HCT116 (cell line): ENCODE data around the gene TARS2. TPM values are rescaled to one million over a fixed set of nuclear protein-coding genes. Genes with fewer than 3 reads are reported as not detected.
A peak's percentile ranks its signal among the peaks of the same experiment; 100 is the strongest.

Source experiments
- ATAC-seq: fragments of 200-7000 bp; cut with Tn5 transposase; 2 replicates; pipeline ENCODE4 v1.9.1; 2020; ENCODE audit warnings: mild to moderate bottlenecking, moderate library complexity
- BruUV-seq: library from RNA; stranded (reverse); fragments of 400-500 nt; replicated peaks from 2 replicates; lab custom pipeline; 2021; lab: Mats Ljungman, UMichigan
- CTCF ChIA-PET: fragments of 300-600 bp; sonication (Branson Sonifier 250); formaldehyde crosslinking; loops from one replicate; lab custom pipeline; 2021; ENCODE audit warnings: antibody characterized with exemption; lab: Charles Lee
- POLR2A ChIA-PET: fragments of 300-600, 350-600 bp; sonication (Branson Sonifier 250); formaldehyde crosslinking; loops from one replicate; lab custom pipeline; 2021; ENCODE audit warnings: antibody characterized with exemption; lab: Charles Lee
- RAD21 ChIA-PET, 2 experiments: fragments of 300-600 bp; sonication (Branson Sonifier 250); formaldehyde crosslinking; loops; one replicate each; lab custom pipeline; 2023; ENCODE audit warnings: low total read pairs in 2 of 2; ENCODE audit not compliant: uncharacterized antibody in 2 of 2, unreplicated experiment in 2 of 2, low non-redundant PET in 1 of 2; lab: Charles Lee
- DNase-seq: peaks from one replicate; pipeline ENCODE4 v3.0.0-alpha.2; 2010; ENCODE audit warnings: low read depth, low spot score
- H2AFZ ChIP-seq: fragments of 200-600 bp; shearing (Covaris generic), sonication (generic); 2 replicates; pipeline ENCODE4 v1.6.1; 2017; ENCODE audit warnings: low read depth, mixed run types, mixed read lengths, antibody characterized with exemption, low read length; ENCODE audit not compliant: poor library complexity, severe bottlenecking
- H3K27ac ChIP-seq: 2 replicates; pipeline ENCODE4 v1.5.1; 2012; ENCODE audit warnings: low read depth, low read length
- H3K27me3 ChIP-seq: fragments of 200-600 bp; sonication (generic); 2 replicates; pipeline ENCODE4 v1.6.1; 2016; ENCODE audit warnings: mixed run types, low read length, mixed read lengths; ENCODE audit not compliant: insufficient read depth
- H3K36me3 ChIP-seq, 2 experiments: fragments of 200-500 bp in 1 of 2; fragments of 200-600 bp in 1 of 2; sonication (Bioruptor generic) in 1 of 2; sonication (generic) in 1 of 2; 2 replicates each; pipeline versions ENCODE4 v1.5.1 to v1.6.1; 2014 to 2016; ENCODE audit warnings: low read length in 2 of 2, inconsistent platforms in 1 of 2, mixed read lengths in 1 of 2, mixed run types in 1 of 2; ENCODE audit not compliant: insufficient read depth in 2 of 2, control insufficient read depth in 1 of 2
- H3K4me1 ChIP-seq, 2 experiments: fragments of 200-600 bp in 1 of 2; sonication (generic) in 1 of 2; 2 replicates each; pipeline versions ENCODE4 v1.5.1 to v1.6.1; 2012 to 2017; ENCODE audit warnings: low read length in 2 of 2, inconsistent platforms in 1 of 2, mild to moderate bottlenecking in 1 of 2, mixed read lengths in 1 of 2, mixed run types in 1 of 2, moderate library complexity in 1 of 2; ENCODE audit not compliant: insufficient read depth in 2 of 2, control insufficient read depth in 1 of 2
- H3K4me2 ChIP-seq: fragments of 200-600 bp; sonication (generic); 2 replicates; pipeline ENCODE4 v1.6.1; 2017; ENCODE audit warnings: mixed run types, low read length, mixed read lengths
- H3K4me3 ChIP-seq, 2 experiments: fragments of 200-600 bp in 1 of 2; sonication (generic) in 1 of 2; replicated peaks in 1 of 2; 2 replicates each; pipeline ENCODE4 v1.5.1; 2011 to 2016; ENCODE audit warnings: low read length in 2 of 2, control low read depth in 1 of 2, low read depth in 1 of 2, mild to moderate bottlenecking in 1 of 2, mixed read lengths in 1 of 2, mixed run types in 1 of 2
- H3K79me2 ChIP-seq: fragments of 200-600 bp; sonication (generic); 2 replicates; pipeline ENCODE4 v1.6.1; 2017; ENCODE audit warnings: mild to moderate bottlenecking, mixed run types, low read length, moderate library complexity, mixed read lengths; ENCODE audit not compliant: insufficient read depth
- H3K9ac ChIP-seq: fragments of 200-600 bp; sonication (generic); 2 replicates; pipeline ENCODE4 v1.6.1; 2016; ENCODE audit warnings: low read length, mixed read lengths
- H3K9me2 ChIP-seq: fragments of 200-600 bp; sonication (generic), shearing (Covaris generic); 2 replicates; pipeline ENCODE4 v1.6.1; 2017; ENCODE audit warnings: mixed run types, mild to moderate bottlenecking, moderate library complexity; ENCODE audit not compliant: insufficient read depth
- H3K9me3 ChIP-seq, 2 experiments: fragments of 200-500 bp in 1 of 2; fragments of 200-600 bp in 1 of 2; sonication (Bioruptor generic) in 1 of 2; sonication (generic) in 1 of 2; 2 replicates each; pipeline ENCODE4 v1.6.1; 2014 to 2017; ENCODE audit warnings: low read length in 2 of 2, mixed read lengths in 2 of 2, inconsistent platforms in 1 of 2, low read depth in 1 of 2, mild to moderate bottlenecking in 1 of 2, mixed run types in 1 of 2, moderate library complexity in 1 of 2; ENCODE audit not compliant: control insufficient read depth in 1 of 2, insufficient read depth in 1 of 2
- H4K20me1 ChIP-seq: fragments of 200-600 bp; sonication (generic), shearing (Covaris generic); 2 replicates; pipeline ENCODE4 v1.6.1; 2017; ENCODE audit warnings: mixed run types, mild to moderate bottlenecking, moderate library complexity; ENCODE audit not compliant: insufficient read depth
- EZH2phosphoT487 ChIP-seq: fragments of 200-600 bp; IDR thresholded peaks from 2 replicates; pipeline ENCODE4 v1.6.1; 2018; ENCODE audit warnings: antibody characterized with exemption, borderline replicate concordance
- MAX ChIP-seq: IDR thresholded peaks from 2 replicates; pipeline ENCODE4 v1.6.1; 2012
- POLR2A ChIP-seq: IDR thresholded peaks from 2 replicates; pipeline ENCODE4 v1.7.0; 2011; ENCODE audit warnings: borderline replicate concordance; ENCODE audit not compliant: insufficient read depth, insufficient read length; ENCODE audit errors: extremely low read depth
- RAD21 ChIP-seq: IDR thresholded peaks from 2 replicates; pipeline ENCODE4 v1.6.1; 2012; ENCODE audit warnings: low read depth, mild to moderate bottlenecking
- YY1 ChIP-seq: IDR thresholded peaks from 2 replicates; pipeline ENCODE4 v1.6.1; 2011; ENCODE audit warnings: low read length, low read depth, moderate library complexity, mild to moderate bottlenecking; ENCODE audit not compliant: insufficient replicate concordance; ENCODE audit errors: extremely low read depth
- ZNF274 ChIP-seq: fragments of 200-500 bp; sonication (Bioruptor generic); IDR thresholded peaks from 2 replicates; pipeline ENCODE4 v1.6.1; 2014; ENCODE audit warnings: mild to moderate bottlenecking, low read depth, low read length, inconsistent platforms
- intact Hi-C: fragments of 100-400 bp; cut with micrococcal nuclease; formaldehyde crosslinking; loops from 2 replicates; pipeline ENCODE4 v1.10.0; 2022
- total RNA-seq: library from RNA; stranded (reverse); gene quantifications from one replicate; pipeline ENCODE4 v1.2.1, GENCODE V29; 2021; ENCODE audit not compliant: unreplicated experiment
- TF ChIP-seq, protein P1 (sequence below): IDR thresholded peaks from 2 replicates; pipeline ENCODE4 v1.6.1; 2012

The TARS2 gene
- total RNA-seq, 1 experiment from 2014 or later, result 23.2 TPM

DNA sequence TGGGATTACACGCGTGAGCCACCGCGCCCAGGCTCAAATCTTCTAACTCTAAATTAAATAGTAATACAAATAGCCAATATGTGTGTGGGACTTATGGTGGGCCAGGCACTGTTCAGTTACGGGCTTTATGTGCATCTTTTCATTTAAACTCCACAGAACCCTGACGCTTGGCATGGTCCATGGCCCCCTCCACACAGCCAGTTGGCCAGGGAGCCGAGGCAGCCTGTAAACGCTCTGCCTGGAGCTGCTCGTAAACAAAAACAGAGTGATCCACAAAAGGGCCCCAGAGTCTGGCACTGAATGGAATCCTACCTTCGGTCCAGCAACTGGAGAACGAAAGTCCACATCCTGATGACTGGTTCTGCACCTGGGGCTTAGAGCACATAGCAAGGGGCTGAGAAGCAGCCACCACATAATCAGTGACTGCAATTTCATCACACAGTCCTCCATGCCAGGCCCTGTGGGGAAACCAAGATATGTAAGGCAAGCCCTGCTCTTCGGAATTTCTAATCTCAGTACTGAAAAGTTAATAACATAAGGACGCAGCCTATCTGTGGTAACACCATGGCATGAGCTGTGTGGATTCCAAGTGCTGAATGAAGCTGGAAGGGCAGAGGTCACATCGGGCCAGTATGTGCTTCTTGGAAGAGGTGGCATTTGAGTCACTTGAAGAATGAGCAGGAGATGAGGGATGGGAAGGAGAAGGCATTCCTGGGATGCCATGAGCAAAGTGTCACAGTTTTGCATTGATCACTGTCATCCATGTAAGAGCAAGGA is 48.5 kb downstream of the TARS2 start:
- no peak for TF ChIP-seq POLR2A
- no peak for TF ChIP-seq MAX
- TF ChIP-seq ZNF274, result no peak
- TF ChIP-seq, protein P1, sequence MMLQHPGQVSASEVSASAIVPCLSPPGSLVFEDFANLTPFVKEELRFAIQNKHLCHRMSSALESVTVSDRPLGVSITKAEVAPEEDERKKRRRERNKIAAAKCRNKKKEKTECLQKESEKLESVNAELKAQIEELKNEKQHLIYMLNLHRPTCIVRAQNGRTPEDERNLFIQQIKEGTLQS, result no peak
- TF ChIP-seq RAD21, result no peak
- ChIA-PET RAD21 (no interaction called here), CTCF (interaction anchor here (1.3 kb wide), 1 partner anchor 280 kb away, joined by 5 read pairs; no protein-coding TSS in a partner anchor), POLR2A (no interaction called here)
- Histone ChIP-seq H4K20me1 (no peaks in the 10 kb centered on the region), H3K4me3 (no peak overlapping the region; a peak in 1 of 4 replicates), H3K9ac (no peak overlapping the region), H3K27ac (no peak overlapping the region), H3K9me3 (no peaks in the 10 kb centered on the region), H3K9me2 (no peaks in the 10 kb centered on the region), H3K4me1 (peaks cover 6 to 45% of the 10 kb centered on the region in 2 experiments; a peak in 3 of 4 replicates), H3K4me2 (peak overlapping the region; percentile 43), H3K27me3 (no peaks in the 10 kb centered on the region), H2AFZ (no peak overlapping the region), H3K79me2 (no peaks in the 10 kb centered on the region), H3K36me3 (no peaks in the 10 kb centered on the region)
- DNase-seq (no peak), ATAC-seq (peak; percentile 34; the same call in 1 of the 2 replicates)
- BruUV-seq, result no TSS peak
- intact Hi-C loops, result no loop called here

DNA sequence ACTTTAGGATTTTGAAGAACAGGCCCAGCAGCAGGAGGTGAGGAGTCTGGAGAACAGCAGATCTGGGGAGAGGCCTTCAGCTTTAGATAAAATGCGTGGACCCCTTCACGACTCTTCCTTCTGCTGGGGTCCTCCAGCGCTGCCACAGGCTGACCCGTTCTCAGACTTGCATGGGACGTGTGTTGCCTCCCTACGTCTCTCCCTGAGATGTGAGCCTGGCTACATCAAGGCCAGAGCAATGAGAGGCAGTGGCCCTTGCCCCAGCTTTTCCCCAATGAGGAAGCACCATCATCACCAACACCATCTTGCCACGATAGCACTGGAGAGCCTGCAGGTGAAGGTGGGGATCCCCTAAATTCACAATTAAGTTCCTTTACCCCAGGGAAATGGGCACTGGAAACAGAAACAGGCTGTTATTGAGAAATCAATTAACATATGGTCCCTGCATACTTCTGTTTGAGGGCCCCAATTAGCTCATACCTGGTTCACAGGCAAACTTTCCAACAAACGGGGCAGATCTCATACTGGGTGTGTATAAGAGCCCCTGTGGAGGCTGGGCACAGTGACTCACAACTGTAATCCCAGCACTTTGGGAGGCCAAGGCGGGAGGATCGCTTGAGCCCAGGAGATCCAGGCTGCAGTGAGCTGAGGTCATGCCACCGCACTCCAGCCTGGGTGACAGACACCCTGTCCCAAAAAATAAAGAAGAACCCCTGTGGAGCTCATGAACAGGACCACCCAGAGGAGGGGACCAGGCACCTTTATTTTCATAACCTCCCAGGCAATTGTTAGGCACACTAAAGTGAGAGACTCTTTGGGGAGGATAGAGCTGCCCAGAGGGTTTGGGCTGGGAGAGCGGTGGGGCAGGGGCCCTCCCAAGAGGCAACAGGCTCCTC is 49.9 kb downstream of the TARS2 start:
- RAD21 ChIA-PET, result no interaction called here
- Histone ChIP-seq H3K9ac (no peak overlapping the region), H4K20me1 (no peaks in the 10 kb centered on the region), H3K9me2 (no peaks in the 10 kb centered on the region), H3K9me3 (no peaks in the 10 kb centered on the region), H3K36me3 (no peaks in the 10 kb centered on the region), H3K79me2 (no peaks in the 10 kb centered on the region), H3K4me3 (no peak overlapping the region), H3K27ac (no peak overlapping the region), H3K4me1 (peaks cover 6 to 44% of the 10 kb centered on the region in 2 experiments; a peak in 3 of 4 replicates), H3K27me3 (no peaks in the 10 kb centered on the region), H2AFZ (no peak overlapping the region), H3K4me2 (peak overlapping the region; percentile 37)
- CTCF ChIA-PET, result interaction anchor here (0.6 to 1.3 kb wide), 6 partner anchors 11 to 459 kb away, joined by 3 to 4 read pairs (median 4); no protein-coding TSS in a partner anchor
- TF ChIP-seq EZH2phosphoT487 (no peak), YY1 (no peak)
- POLR2A ChIA-PET, result no interaction called here
- ATAC-seq, result peak; percentile 25; the same call in 1 of the 2 replicates
- intact Hi-C loops, result no loop called here
- no TSS peak for BruUV-seq
- no peak for DNase-seq
